NCI-H2081 (cell line): ENCODE data around the gene DNALI1.

Experiments used
- DNase-seq, 2 experiments: peaks; one replicate each; lab custom pipeline; 2025; lab: John Stamatoyannopoulos, UW

DNALI1 gene

DNA sequence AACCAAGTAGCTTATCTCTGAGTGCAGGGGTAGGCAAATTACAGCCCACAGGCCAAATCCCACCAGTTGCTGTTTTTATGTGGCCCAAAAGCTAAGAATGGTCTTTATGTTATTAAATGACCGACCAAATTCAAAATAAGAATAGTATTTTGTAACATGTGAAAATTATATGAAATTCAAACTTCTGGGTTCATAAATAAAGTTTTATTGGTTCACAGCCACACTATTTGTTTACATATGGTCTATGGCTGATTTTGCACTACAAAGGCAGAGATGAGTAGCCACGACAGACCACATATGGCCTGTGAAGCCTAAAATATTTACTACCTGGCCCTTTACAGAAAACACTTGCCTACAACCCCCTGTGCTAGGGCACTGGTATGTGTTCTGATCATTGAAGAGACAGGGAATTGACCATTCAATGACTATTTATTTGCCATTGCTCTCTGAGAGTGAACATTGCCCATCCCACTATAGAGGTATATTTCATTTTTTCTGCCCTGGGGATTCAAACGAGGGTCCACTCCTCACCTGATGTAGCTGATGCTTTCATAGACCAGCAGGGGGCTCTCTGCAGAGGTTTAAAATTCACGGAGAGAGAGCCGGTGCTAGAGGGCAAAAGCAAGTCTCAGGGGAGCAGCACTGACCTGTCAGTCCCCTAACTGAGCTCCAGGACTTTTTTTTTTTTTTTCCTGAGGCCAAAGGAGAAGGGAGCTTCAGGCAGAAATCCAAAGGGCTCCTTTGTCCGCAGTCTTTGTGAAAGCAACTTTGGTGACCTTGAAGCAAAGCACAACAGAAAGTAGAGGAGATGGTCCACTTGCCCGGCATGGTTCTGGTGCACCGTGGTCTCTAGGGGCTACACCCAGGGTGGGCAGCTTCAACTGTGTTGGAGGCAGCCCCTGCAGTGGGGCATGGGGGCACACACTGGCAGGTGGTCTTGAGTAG is 46.3 kb downstream of the DNALI1 start:
- peak; percentile 48 to 53 for DNase-seq

DNA sequence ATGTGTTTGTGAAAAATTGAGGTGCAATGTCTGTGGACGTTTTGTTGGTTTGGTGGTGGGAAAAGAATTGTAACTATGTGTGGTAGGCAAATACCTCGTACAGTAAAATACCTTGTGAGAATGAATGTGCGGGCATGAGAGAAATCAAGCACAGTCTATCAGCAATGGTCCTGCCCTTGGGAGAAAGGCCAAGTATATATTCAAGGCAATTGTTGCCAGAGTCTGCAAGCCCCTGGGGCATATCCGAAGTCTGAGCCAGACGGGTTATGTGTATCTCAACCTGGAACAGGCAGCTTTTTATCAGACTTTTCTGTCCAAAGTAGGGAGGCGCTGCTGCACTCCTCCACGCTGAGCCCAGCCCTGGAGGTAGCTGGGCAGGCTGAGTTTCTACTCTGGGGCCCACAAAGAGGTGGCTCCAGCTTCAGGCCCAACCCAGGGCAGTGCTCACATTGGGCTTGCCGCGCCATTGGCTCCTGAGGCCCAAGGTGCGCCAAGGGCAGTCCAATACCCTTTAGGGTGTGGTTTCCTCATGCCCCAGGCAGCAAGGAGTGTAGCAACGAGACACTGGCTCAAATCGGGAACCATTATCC is 48.4 kb downstream of the DNALI1 start:
- DNase-seq, result no peak

DNA sequence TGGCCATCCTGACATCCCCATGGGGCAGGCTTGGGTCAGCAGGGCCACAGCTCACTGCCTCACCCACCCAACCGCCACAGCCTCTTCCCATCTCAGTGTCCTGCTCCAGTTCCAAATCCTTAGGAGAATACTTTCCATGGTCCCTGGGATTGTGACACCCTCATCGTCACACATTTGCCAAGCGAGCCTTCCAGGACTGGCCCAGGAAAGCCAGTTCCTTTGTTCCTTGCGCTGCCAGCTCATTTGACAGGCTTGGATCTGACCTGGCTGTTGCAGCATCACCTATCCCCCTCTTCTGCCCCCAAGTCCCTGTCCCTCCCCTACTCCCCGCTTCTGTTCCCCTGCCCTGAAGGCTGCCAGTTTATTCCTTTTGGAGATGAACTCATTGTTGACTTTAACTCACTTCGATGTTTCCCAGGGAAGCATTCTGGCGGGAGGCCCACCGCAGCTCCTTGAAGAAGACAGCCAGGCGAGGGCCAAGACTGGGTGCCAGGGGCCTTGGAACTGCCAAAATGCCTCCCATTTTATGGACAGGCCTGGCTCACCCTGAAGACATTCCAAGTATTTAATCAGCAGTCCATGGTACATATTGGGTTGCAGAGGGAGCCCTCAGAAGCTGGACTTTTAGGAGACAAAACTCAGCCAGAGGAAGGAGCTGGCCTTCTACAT is 49.2 kb downstream of the DNALI1 start:
- DNase-seq, result no peak

DNA sequence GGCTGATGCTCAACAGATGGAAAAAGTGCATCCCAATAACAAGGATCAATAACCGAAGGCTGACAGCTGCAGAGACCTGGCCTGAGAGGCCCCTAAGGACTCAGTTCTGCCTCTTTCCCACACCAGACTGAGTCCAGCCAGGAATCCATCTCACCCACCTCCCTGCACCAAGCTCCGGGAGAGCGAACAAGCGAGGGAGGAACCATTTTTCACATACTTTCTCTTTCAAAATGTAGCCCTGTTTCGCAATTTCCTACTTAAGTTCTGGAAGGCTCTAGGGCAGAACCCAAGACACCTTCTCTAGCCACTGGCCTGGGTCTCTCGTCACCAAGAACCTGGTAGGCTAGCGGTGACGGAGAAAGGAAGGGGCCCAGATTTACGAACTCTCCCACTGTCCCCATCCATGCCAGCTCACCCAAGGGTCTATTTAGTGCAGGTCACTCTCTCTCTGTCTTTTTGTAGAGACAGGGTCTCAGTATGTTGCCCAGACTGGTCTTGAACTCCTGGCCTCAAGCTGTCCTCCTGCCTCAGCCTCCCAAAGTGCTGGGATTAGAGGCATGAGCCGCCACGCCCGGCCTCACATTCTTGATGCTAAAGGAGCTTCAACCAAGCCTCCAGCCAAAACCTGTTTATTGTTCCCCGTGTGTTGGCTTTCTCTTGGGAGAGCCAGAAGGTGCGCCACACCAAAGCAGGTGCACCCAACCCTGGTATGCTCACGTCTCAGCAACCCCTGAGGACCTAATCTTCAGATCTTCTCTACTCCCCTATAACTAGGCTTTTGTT is 49.9 kb downstream of the DNALI1 start:
- DNase-seq, result no peak

DNA sequence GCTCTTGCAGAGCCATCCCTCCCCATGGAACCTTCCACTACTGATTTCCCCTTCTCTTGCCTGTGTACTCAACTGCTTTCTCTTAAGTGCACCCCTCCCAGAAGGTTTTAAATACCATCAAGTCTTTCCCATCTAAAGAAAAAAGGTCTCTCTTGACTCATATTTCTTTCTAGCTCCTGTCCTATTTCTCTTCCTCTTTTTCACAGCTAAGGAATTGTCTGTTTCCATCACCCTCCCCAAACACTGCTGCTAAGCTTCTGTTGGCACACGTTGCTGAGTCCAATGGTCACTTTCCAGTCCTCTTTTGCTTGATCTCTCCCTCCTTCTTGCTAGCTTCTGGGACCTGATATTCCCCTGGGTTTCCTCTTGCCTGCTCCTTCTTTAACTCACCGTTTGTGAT is 52.3 kb downstream of the DNALI1 start:
- no peak for DNase-seq

DNA sequence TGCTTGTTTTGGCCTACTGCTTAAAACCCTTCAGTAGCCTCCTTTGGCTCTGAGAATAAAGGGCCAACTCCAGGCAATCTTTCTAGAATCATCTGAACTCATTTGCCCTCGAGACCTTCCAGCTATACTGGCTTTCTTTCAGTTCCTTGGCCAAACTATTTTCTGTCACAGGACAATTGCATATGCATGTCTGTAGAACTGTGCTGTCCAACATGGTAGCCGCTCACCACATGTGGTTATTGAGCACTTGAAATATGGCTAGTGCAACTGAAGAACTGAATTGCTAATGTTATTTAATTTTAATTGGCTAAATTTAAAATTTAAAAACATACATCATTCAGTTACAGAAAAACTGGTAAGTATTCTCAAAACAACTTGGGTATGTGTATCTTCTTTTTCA is 53.3 kb downstream of the DNALI1 start:
- no peak for DNase-seq

DNA sequence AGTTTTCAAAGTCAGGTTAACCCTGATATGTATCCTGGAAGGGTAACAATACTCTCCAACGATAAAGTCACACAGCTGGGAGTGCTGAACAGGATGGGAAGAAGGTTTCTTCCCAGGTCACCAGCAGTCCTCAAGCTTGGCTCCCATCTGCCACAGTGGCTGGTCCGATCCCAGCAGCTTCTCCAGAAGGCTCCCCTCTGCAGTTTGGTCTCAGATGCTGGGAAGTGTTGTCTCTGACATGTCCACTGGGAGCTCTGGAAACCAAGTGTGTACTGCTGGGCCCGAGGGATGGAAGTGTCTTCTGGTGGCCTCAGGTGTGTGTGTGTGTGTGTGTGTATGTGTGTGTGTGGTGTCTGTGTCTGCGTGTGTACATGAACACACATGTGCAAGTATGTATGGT is 55.4 kb downstream of the DNALI1 start:
- no peak for DNase-seq

DNA sequence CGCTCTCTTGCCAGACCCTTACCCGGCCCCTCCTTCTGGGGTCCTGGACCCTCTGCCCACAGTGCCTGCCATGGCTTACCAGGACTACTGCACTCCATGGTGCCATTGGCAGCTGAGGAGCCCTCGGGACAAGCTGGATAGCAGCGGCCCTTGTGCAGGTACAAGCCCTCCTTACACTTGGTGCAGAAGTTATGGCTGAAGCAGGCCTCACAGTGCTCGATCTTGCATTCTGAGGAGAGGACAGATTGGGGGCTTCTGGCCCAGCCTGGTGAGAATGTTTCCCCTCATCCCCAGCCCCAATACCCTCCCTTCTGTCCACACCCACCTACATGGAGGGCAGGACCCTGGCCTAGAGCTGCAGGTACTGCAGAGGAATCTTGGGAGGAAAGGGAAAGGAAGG is 57.4 kb downstream of the DNALI1 start:
- no peak for DNase-seq

DNA sequence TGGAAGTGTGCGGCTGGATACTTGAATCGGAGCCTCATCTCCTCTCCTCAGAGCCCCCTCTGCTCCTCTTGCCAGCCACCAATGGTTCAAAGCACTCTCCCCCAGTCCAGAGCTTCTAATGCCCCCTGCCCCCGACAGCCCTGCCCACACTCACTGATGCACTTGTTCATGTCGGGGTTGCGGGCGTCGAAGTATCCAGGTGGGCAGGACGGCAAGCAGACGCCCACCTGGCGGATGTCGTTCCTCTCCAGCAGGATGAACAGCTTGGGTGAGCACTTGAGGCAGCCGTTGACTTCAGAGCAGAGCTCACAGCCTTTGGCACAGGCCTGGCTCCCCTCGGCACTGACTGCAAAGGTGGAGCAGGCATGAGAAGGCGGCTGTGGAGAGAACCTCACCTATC is 59.6 kb downstream of the DNALI1 start:
- no peak for DNase-seq
